ENCODE results near the gene PKP2. TPM values are rescaled to one million over a fixed set of nuclear protein-coding genes. Genes with fewer than 3 reads are reported as not detected.
A peak's percentile ranks its signal among the peaks of the same experiment; 100 is the strongest.

The PKP2 gene
- total RNA-seq, 1 donor from 2014 or later: 65.3 TPM

- H3K9me3 Mint-ChIP-seq: no peaks in the 10 kb centered on the region
- DNase-seq (ENCODE audit: low spot score in 2 of 2, unreplicated experiment in 2 of 2): no peak
- peaks cover 21% of the 10 kb centered on the region for H3K36me3 Mint-ChIP-seq
- no peak for TF ChIP-seq CTCF (IDR thresholded peaks at IDR 0.05; ENCODE audit: unreplicated experiment)
- H3K4me1 Mint-ChIP-seq: peaks cover 32% of the 10 kb centered on the region
- no peak overlapping the region for H3K27ac Mint-ChIP-seq
- no peak overlapping the region for H3K4me3 Mint-ChIP-seq
- no peaks in the 10 kb centered on the region for H3K27me3 Mint-ChIP-seq (ENCODE audit: low read depth)
Observed at GRCh38 chr12:32859389-32859788, 37.2 kb downstream of the PKP2 start.

- Mint-ChIP-seq H3K4me1 (peaks cover 26% of the 10 kb centered on the region), H3K9me3 (no peaks in the 10 kb centered on the region), H3K4me3 (no peak overlapping the region), H3K27me3 (ENCODE audit: low read depth) (no peaks in the 10 kb centered on the region), H3K36me3 (peaks cover 8% of the 10 kb centered on the region), H3K27ac (peak overlapping the region; percentile 84)
- no peak for TF ChIP-seq CTCF (IDR thresholded peaks at IDR 0.05; ENCODE audit: unreplicated experiment)
- DNase-seq (ENCODE audit: low spot score in 2 of 2, unreplicated experiment in 2 of 2): no peak
Observed at GRCh38 chr12:32854716-32855115, 41.9 kb downstream of the PKP2 start.

GRCh38 chr12:32854097-32854496 lies 42.5 kb downstream of the PKP2 start:
- DNase-seq (ENCODE audit: low spot score in 2 of 2, unreplicated experiment in 2 of 2): no peak
- H3K9me3 Mint-ChIP-seq: no peaks in the 10 kb centered on the region
- no peak overlapping the region for H3K4me3 Mint-ChIP-seq
- H3K36me3 Mint-ChIP-seq: peaks cover 12% of the 10 kb centered on the region
- no peak for TF ChIP-seq CTCF (IDR thresholded peaks at IDR 0.05; ENCODE audit: unreplicated experiment)
- H3K27me3 Mint-ChIP-seq (ENCODE audit: low read depth): no peaks in the 10 kb centered on the region
- H3K4me1 Mint-ChIP-seq: peaks cover 24% of the 10 kb centered on the region
- peak overlapping the region; percentile 84 for H3K27ac Mint-ChIP-seq

GRCh38 chr12:32847287-32847686 lies 49.3 kb downstream of the PKP2 start:
- Mint-ChIP-seq H3K27ac (no peak overlapping the region), H3K36me3 (peaks cover 18% of the 10 kb centered on the region), H3K4me1 (peaks cover 12% of the 10 kb centered on the region), H3K27me3 (ENCODE audit: low read depth) (no peaks in the 10 kb centered on the region), H3K9me3 (no peaks in the 10 kb centered on the region), H3K4me3 (no peak overlapping the region)
- no peak for TF ChIP-seq CTCF (IDR thresholded peaks at IDR 0.05; ENCODE audit: unreplicated experiment)
- DNase-seq (ENCODE audit: low spot score in 2 of 2, unreplicated experiment in 2 of 2): no peak

GRCh38 chr12:32846053-32846452 lies 50.5 kb downstream of the PKP2 start:
- no peak overlapping the region for H3K27ac Mint-ChIP-seq
- H3K9me3 Mint-ChIP-seq: no peaks in the 10 kb centered on the region
- no peaks in the 10 kb centered on the region for H3K27me3 Mint-ChIP-seq (ENCODE audit: low read depth)
- no peak for DNase-seq (ENCODE audit: low spot score in 2 of 2, unreplicated experiment in 2 of 2)
- H3K4me1 Mint-ChIP-seq: peaks cover 9% of the 10 kb centered on the region
- no peak overlapping the region for H3K4me3 Mint-ChIP-seq
- H3K36me3 Mint-ChIP-seq: peaks cover 18% of the 10 kb centered on the region
- no peak for TF ChIP-seq CTCF (IDR thresholded peaks at IDR 0.05; ENCODE audit: unreplicated experiment)

GRCh38 chr12:32843528-32844095 lies 53.0 kb downstream of the PKP2 start:
- Mint-ChIP-seq H3K27me3 (ENCODE audit: low read depth) (no peaks in the 10 kb centered on the region), H3K4me1 (peaks cover 7% of the 10 kb centered on the region), H3K4me3 (no peak overlapping the region), H3K27ac (peak overlapping the region; percentile 49), H3K9me3 (no peaks in the 10 kb centered on the region), H3K36me3 (peaks cover 24% of the 10 kb centered on the region)
- no peak for DNase-seq (ENCODE audit: low spot score in 2 of 2, unreplicated experiment in 2 of 2)
- no peak for TF ChIP-seq CTCF (IDR thresholded peaks at IDR 0.05; ENCODE audit: unreplicated experiment)
